ENCODE results near the gene SP2.

Gene SP2

DNA sequence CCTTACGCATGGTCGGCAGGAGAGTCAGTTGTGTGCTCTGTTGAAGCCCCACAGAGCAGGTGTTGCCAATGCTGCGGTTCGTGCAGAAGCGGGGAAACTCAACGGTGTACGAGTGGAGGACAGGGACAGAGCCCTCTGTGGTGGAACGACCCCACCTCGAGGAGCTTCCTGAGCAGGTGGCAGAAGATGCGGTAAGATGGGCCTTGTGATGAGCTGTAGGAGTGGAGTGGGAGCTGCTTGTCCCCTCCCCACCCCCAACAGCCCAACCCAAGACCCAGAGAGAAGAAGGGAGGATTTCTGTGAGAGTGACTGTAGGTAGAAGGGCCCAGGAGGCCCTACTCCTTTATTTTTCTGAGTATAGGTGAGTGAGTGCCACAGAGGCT, 79.8 kb downstream of the SP2 start:
- no peak for DNase-seq (ENCODE audit: low read depth)

DNA sequence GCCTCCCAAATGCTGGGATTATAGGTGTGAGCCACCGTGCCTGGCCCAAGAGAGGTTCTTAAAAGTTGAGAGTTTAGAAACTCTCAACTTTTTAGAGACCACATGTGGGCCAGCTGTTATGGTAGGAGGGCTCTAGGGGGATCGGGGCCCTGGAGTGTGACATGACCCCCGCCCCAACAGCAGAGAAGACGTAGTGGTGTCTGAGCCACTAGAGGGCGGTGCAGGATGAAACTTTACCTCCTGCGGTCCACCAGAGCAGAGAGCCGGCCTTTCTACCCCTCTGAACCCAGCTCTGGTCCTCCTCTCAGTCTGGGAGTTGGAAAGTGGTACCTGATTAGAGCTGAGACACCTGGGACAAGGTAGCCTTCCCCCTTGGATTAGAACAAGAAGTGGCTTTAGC, 82.3 kb downstream of the SP2 start:
- DNase-seq (ENCODE audit: low read depth), result no peak

Measured in activated T-helper 1 cell treated with Interleukin-2 at 50 U/mL for 16 hours (primary cell).